K562 (cell line): ENCODE data around the gene CSTPP1. TPM values are rescaled to one million over a fixed set of nuclear protein-coding genes. Genes with fewer than 3 reads are reported as not detected.
A peak's percentile ranks its signal among the peaks of the same experiment; 100 is the strongest.

Source experiments
- GTF2A2 ChIP-seq: IDR thresholded peaks from 2 replicates; pipeline ENCODE4 v1.6.1; 2016; ENCODE audit warnings: mild to moderate bottlenecking, missing genetic modification characterization, missing compliant biosample characterization
- HSF4 ChIP-seq: fragments of 250-450 bp; sonication (Bioruptor Pico); IDR thresholded peaks from 2 replicates; pipeline ENCODE4 v2.1.2; 2022; ENCODE audit warnings: mild to moderate bottlenecking, moderate library complexity, borderline replicate concordance
- MAFK ChIP-seq: IDR thresholded peaks from 2 replicates; pipeline ENCODE4 v1.6.1; 2011; ENCODE audit warnings: low read length, improper control_type of control experiment
- MCM7 ChIP-seq, 2 experiments: fragments of 450-650 bp; IDR thresholded peaks; 2 replicates each; pipeline ENCODE4 v1.6.1; 2016 to 2018
- NFRKB ChIP-seq: fragments of 450-650 bp; IDR thresholded peaks from 2 replicates; pipeline ENCODE4 v1.6.1; 2016; ENCODE audit warnings: low read depth
- RBM22 ChIP-seq: fragments of 200-400 bp; formaldehyde crosslinking; IDR thresholded peaks from 2 replicates; pipeline ENCODE4 v1.6.1; 2018; ENCODE audit warnings: low read length, low read depth; ENCODE audit not compliant: poor library complexity, severe bottlenecking
- SIRT6 ChIP-seq: IDR thresholded peaks from one replicate; pipeline ENCODE4 v1.6.1; 2012; ENCODE audit warnings: low read depth, mild to moderate bottlenecking, control low read depth, inconsistent platforms, low read length, moderate library complexity
- SRSF9 ChIP-seq: fragments of 200-400 bp; formaldehyde crosslinking; IDR thresholded peaks from 2 replicates; pipeline ENCODE4 v1.6.1; 2017; ENCODE audit warnings: low read depth, low read length, borderline replicate concordance
- ZFPM2 ChIP-seq: fragments of 250-450 bp; sonication (Bioruptor Pico); IDR thresholded peaks from 2 replicates; pipeline ENCODE4 v1.5.1; 2022; ENCODE audit warnings: mild to moderate bottlenecking
- ZKSCAN3 ChIP-seq: fragments of 250-450 bp; sonication (Bioruptor Pico); IDR thresholded peaks from 2 replicates; pipeline ENCODE4 v1.4.0; 2020
- ZNF175 ChIP-seq: fragments of 200-800 bp; sonication (Bioruptor generic); IDR thresholded peaks from 2 replicates; pipeline ENCODE4 v1.6.1; 2016; ENCODE audit warnings: low read depth, mild to moderate bottlenecking, missing genetic modification characterization, missing compliant biosample characterization
- ZNF253 ChIP-seq: fragments of 250-450 bp; sonication (Bioruptor Pico); conservative IDR thresholded peaks from 2 replicates; pipeline ENCODE4 v1.6.1; 2021; ENCODE audit warnings: mild to moderate bottlenecking
- ZNF584 ChIP-seq: fragments of 200-800 bp; sonication (Bioruptor generic); IDR thresholded peaks from 2 replicates; pipeline ENCODE4 v1.6.1; 2016; ENCODE audit warnings: low read depth, mild to moderate bottlenecking, missing genetic modification characterization, missing compliant biosample characterization
- polyA plus RNA-seq, 8 experiments: library from polyadenylated mRNA; depleted of rRNA in 4 of 8; stranded (reverse) in 5 of 8; unstranded in 3 of 8; fragments of >200 nt; fragmentation: Nextera tagmentation in 2 of 8; fragmentation: Illumina TruSeq in 1 of 8; extraction: Ambion mirVana in 2 of 8; extraction: Trizol in 1 of 8; gene quantifications; 2 replicates each; pipeline versions ENCODE4 v1.2.1 to v1.2.3, GENCODE V29; 2011 to 2014; ENCODE audit warnings: inconsistent platforms in 1 of 8, missing spikeins in 1 of 8
- total RNA-seq, 7 experiments: library from RNA; depleted of rRNA in 6 of 7; stranded (reverse); fragments of >200 nt in 6 of 7; fragmentation: Illumina TruSeq in 2 of 7; extraction: Trizol in 2 of 7; gene quantifications; 2 replicates each; pipeline versions ENCODE4 v1.2.1 to v1.2.3, GENCODE V29; 2011 to 2021; ENCODE audit warnings: low replicate concordance in 1 of 7
- TF ChIP-seq, protein P1 (sequence below): fragments of 450-650 bp; IDR thresholded peaks from 2 replicates; pipeline ENCODE4 v1.6.1; 2017; ENCODE audit warnings: mild to moderate bottlenecking, moderate library complexity
- TF ChIP-seq, protein P2 (sequence below): sonication (generic); formaldehyde crosslinking; IDR thresholded peaks from 2 replicates; pipeline ENCODE4 v1.8.0; 2022; ENCODE audit warnings: mild to moderate bottlenecking, missing genetic modification reagents
- TF ChIP-seq, protein P3 (sequence below): sonication (generic); formaldehyde crosslinking; IDR thresholded peaks from 2 replicates; pipeline ENCODE4 v1.8.1; 2023; ENCODE audit warnings: missing genetic modification reagents, mild to moderate bottlenecking, borderline replicate concordance

Gene CSTPP1
- total and polyA plus RNA-seq, 9 of the 15 experiments (the other 6 are each of a cell fraction or from before 2014, with no cell fraction given): 6.5 to 17.8 (median 9.2) TPM

DNA sequence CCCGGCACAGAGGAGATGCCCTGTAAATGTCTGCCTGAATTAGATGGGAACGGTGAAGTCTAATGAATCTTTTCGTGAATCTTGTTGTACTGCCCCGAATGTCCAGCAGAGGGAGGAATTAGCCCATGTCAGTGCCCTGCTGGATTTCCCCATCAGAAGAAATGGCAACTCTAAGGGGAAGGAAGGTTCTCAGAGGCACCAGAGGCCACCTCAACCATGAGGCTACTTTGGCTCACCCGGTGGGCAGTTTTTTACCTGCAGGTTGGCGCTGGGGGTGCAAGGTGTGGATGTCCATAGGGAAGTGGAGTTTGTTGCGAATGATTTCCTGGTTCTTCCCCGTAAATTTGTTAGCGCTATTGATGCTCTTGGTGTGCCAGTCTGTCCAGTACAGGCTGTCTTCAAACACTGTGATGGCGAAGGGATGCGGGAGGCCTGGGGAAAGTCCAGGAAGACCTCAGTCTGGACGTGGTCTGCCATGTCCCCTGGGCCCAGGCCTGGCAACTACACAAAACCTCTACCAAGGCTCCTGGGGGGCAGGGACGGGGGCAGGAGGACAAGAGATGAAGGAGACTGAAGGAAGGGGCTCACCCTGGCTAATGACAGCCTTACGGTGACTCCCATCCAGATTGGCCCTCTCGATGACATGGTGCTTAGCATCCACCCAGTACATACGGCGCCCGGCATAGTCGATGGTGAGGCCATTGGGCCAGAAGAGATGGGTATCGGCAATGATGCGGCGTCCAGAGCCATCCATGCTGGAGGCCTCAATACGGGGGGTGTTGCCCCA lies 46.7 kb upstream of the CSTPP1 start (continued):
- TF ChIP-seq HSF4 (CRISPR knock-in tag) (no peak), SIRT6 (no peak), ZKSCAN3 (CRISPR knock-in tag) (no peak), ZFPM2 (no peak), ZNF253 (CRISPR knock-in tag) (no peak), NFRKB (no peak), MCM7 (IDR thresholded peaks at IDR 0.05) (no peak), MAFK (peak; percentile 6; the same call in 1 of the 2 replicates), GTF2A2 (no peak), RBM22 (no peak), SRSF9 (no peak), ZNF584 (CRISPR knock-in tag) (no peak), ZNF175 (no peak)
- TF ChIP-seq, protein P1, sequence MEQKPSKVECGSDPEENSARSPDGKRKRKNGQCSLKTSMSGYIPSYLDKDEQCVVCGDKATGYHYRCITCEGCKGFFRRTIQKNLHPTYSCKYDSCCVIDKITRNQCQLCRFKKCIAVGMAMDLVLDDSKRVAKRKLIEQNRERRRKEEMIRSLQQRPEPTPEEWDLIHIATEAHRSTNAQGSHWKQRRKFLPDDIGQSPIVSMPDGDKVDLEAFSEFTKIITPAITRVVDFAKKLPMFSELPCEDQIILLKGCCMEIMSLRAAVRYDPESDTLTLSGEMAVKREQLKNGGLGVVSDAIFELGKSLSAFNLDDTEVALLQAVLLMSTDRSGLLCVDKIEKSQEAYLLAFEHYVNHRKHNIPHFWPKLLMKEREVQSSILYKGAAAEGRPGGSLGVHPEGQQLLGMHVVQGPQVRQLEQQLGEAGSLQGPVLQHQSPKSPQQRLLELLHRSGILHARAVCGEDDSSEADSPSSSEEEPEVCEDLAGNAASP: no peak
- TF ChIP-seq, protein P2, sequence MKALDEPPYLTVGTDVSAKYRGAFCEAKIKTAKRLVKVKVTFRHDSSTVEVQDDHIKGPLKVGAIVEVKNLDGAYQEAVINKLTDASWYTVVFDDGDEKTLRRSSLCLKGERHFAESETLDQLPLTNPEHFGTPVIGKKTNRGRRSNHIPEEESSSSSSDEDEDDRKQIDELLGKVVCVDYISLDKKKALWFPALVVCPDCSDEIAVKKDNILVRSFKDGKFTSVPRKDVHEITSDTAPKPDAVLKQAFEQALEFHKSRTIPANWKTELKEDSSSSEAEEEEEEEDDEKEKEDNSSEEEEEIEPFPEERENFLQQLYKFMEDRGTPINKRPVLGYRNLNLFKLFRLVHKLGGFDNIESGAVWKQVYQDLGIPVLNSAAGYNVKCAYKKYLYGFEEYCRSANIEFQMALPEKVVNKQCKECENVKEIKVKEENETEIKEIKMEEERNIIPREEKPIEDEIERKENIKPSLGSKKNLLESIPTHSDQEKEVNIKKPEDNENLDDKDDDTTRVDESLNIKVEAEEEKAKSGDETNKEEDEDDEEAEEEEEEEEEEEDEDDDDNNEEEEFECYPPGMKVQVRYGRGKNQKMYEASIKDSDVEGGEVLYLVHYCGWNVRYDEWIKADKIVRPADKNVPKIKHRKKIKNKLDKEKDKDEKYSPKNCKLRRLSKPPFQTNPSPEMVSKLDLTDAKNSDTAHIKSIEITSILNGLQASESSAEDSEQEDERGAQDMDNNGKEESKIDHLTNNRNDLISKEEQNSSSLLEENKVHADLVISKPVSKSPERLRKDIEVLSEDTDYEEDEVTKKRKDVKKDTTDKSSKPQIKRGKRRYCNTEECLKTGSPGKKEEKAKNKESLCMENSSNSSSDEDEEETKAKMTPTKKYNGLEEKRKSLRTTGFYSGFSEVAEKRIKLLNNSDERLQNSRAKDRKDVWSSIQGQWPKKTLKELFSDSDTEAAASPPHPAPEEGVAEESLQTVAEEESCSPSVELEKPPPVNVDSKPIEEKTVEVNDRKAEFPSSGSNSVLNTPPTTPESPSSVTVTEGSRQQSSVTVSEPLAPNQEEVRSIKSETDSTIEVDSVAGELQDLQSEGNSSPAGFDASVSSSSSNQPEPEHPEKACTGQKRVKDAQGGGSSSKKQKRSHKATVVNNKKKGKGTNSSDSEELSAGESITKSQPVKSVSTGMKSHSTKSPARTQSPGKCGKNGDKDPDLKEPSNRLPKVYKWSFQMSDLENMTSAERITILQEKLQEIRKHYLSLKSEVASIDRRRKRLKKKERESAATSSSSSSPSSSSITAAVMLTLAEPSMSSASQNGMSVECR (CRISPR knock-in tag): no peak
- TF ChIP-seq, protein P3, sequence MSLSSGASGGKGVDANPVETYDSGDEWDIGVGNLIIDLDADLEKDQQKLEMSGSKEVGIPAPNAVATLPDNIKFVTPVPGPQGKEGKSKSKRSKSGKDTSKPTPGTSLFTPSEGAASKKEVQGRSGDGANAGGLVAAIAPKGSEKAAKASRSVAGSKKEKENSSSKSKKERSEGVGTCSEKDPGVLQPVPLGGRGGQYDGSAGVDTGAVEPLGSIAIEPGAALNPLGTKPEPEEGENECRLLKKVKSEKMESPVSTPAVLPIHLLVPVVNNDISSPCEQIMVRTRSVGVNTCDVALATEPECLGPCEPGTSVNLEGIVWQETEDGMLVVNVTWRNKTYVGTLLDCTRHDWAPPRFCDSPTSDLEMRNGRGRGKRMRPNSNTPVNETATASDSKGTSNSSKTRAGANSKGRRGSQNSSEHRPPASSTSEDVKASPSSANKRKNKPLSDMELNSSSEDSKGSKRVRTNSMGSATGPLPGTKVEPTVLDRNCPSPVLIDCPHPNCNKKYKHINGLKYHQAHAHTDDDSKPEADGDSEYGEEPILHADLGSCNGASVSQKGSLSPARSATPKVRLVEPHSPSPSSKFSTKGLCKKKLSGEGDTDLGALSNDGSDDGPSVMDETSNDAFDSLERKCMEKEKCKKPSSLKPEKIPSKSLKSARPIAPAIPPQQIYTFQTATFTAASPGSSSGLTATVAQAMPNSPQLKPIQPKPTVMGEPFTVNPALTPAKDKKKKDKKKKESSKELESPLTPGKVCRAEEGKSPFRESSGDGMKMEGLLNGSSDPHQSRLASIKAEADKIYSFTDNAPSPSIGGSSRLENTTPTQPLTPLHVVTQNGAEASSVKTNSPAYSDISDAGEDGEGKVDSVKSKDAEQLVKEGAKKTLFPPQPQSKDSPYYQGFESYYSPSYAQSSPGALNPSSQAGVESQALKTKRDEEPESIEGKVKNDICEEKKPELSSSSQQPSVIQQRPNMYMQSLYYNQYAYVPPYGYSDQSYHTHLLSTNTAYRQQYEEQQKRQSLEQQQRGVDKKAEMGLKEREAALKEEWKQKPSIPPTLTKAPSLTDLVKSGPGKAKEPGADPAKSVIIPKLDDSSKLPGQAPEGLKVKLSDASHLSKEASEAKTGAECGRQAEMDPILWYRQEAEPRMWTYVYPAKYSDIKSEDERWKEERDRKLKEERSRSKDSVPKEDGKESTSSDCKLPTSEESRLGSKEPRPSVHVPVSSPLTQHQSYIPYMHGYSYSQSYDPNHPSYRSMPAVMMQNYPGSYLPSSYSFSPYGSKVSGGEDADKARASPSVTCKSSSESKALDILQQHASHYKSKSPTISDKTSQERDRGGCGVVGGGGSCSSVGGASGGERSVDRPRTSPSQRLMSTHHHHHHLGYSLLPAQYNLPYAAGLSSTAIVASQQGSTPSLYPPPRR: no peak
